GM19455 (cell line): Measurements from ENCODE around the gene HCRTR1.

Experiments
- ATAC-seq: cut with Tn5 transposase; IDR thresholded peaks from one replicate; pipeline ENCODE4 v1.9.1; 2021; ENCODE audit not compliant: unreplicated experiment

Gene HCRTR1

GRCh38 chr1:31617218-31617915, at the start of gene HCRTR1:
TSS of gene HCRTR1 (plus strand) at chr1:31617689. CDS start at chr1:31619193, 1,504 bp downstream.
- ATAC-seq, result no peak

- ATAC-seq, result no peak
Observed at GRCh38 chr1:31567956-31568570, 49.4 kb upstream of the HCRTR1 start.

- ATAC-seq, result no peak
Observed at GRCh38 chr1:31568895-31569595, 48.4 kb upstream of the HCRTR1 start.

GRCh38 chr1:31569596-31570173, 47.8 kb upstream of the HCRTR1 start:
- ATAC-seq, result no peak

- no peak for ATAC-seq
Observed at GRCh38 chr1:31570228-31570627, 47.3 kb upstream of the HCRTR1 start.

- no peak for ATAC-seq
Observed at GRCh38 chr1:31570906-31571305, 46.6 kb upstream of the HCRTR1 start.

GRCh38 chr1:31571340-31572295, 45.9 kb upstream of the HCRTR1 start:
- ATAC-seq, result no peak

- ATAC-seq, result no peak
Observed at GRCh38 chr1:31572323-31573104, 45.0 kb upstream of the HCRTR1 start.

GRCh38 chr1:31573261-31573660, 44.2 kb upstream of the HCRTR1 start:
- ATAC-seq, result no peak

GRCh38 chr1:31574749-31575368, 42.6 kb upstream of the HCRTR1 start:
- ATAC-seq, result no peak

GRCh38 chr1:31575369-31576140, 41.9 kb upstream of the HCRTR1 start:
- ATAC-seq, result no peak

GRCh38 chr1:31576201-31576669, 41.3 kb upstream of the HCRTR1 start, which contains the start of gene TINAGL1:
TSS of gene TINAGL1 (plus strand) at chr1:31576515. CDS start at chr1:31577149, 634 bp downstream.
- no peak for ATAC-seq

- no peak for ATAC-seq
Observed at GRCh38 chr1:31576743-31577455, 40.6 kb upstream of the HCRTR1 start.

GRCh38 chr1:31577515-31578192, 39.8 kb upstream of the HCRTR1 start:
- ATAC-seq, result no peak

- ATAC-seq, result no peak
Observed at GRCh38 chr1:31579374-31579773, 38.1 kb upstream of the HCRTR1 start.

- no peak for ATAC-seq
Observed at GRCh38 chr1:31580513-31580870, 37.0 kb upstream of the HCRTR1 start.

- no peak for ATAC-seq
Observed at GRCh38 chr1:31580891-31581603, 36.4 kb upstream of the HCRTR1 start.
